HG03439 (cell line): ENCODE results near the gene OTOP3.
"Not testable (repeated sequence)": the region's sequence is repeated elsewhere in the genome, so short reads cannot be mapped to it uniquely, and the experiment has no call there.

Experiments
- ATAC-seq: cut with Tn5 transposase; IDR thresholded peaks from one replicate; pipeline ENCODE4 v1.9.1; 2021; ENCODE audit warnings: mild to moderate bottlenecking, moderate library complexity; ENCODE audit not compliant: unreplicated experiment

OTOP3 gene

DNA sequence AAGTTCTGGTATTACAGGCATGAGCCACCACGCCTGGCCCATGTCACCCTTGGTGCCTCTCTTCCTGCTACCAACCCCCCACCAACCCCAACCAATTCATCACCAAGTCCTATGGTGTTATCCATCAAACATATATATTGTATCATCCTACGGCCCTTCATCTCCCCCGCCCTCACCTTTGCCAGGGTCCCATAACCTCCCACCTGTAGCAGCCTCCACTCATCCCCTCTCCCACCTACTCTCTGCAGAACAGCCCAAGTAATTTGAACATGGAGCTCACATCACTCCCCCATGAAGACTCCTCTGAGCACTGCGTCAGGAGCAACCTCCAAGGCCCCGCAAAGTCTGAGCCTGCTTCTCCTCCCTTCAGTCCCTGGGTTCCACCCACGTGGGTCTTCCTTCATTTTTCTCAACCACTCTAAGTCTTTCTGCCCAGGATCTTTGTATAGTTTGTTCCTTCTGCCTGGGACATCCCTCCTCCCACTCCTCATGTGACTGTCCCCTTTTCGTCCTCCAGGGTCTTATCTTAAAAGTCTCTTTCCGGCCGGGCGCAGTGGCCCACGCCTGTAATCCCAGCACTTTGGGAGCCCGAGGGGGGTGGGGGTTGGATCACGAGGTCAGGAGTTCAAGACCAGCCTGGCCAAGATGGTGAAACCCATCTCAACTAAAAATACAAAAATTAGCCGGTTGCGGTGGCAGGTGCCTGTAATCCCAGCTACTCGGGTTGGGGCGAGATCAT is 43.9 kb downstream of the OTOP3 start:
- no peak for ATAC-seq

DNA sequence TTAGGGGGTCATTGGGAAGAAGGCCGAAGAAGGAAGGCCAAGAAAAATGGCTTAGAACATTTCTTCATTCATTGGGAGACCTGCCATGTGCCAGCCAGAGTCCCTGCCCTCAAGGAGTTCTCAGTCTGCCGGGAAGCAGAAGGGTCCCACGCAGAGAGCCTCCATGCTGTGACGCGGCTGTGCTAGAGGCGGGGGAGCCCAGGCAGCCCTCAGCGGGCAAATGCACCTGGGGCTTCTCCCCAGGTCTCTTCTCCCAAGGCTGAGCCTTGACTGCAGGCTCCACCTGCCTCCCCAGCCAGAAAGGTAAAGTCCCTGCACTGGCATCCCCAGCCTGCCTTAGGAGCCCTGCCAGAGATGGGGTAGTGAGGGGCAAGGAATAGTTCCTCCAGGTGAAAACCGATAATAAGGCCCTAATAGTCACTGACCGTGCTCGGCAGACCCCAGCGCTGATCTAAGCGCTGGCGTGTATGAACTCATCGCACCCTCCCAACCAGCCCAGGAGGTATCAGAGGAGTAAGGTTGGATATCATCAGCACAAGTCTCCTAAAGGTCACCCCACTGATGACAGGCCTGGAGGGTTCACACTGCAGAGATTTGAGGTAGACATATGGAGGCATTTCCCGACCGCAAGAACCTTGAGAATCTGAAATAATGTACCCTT is 45.8 kb downstream of the OTOP3 start:
- no peak for ATAC-seq

DNA sequence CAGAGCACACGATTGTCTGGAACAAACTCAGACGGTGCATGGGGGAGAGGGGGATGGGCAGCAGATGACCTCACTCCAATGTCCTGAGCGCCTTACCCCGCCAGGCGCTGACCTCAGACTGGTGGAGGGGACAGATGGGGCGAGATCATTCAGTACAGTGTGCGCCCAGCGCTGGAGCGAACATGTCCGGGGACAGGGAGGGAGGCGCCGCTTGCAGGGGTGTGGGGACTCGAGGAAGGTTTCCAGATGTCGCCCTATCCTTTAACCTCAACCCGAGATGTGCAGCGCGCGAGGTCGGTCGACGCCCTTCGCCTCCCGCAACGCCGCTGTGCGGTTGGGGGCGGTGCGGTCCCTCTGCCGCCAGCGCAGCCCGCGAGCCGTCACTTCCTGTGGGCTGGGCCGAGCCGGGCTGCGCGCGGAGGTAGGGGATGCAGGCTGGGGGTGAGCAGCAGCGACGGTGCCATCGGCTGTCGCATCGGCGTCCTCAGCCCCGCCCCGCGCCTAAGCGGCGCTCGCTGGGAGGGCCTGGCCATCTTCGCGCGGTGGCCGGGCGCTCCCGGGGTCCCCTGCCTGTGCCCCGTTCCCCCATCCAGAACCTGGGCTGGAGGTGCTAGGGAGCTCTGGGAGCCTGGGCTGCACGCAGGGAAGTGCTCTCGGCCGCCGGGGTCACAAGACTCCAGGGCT is 46.4 kb downstream of the OTOP3 start:
- no peak for ATAC-seq

DNA sequence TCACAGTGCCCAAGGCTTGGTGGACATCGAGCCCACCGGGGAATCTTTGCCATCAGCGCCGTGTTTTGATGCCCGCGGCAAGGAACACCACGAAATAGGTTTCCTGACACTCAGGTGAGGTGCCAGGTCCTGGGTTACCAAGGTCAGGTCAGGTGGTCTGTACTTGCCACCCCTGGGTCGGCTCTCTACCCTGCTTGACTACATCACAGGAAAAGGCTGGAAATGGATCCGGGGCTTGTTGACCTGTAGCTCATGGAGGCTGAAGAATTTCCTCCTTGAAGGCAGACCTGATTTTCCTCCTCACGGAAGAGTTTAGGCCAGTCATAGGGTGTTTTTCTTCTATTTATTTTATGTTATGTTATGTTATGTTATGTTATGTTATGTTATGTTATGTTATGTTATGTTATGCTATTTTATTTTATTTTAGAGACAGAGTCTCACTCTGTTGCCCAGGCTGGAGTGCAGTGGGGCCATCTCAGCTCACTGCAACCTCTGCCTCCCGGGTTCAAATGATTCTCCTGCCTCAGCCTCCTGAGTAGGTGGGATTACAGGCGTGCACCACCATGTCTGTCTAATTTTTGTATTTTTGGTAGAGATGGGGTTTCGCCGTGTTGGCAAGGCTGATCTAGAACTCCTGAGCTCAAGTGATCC is 47.1 kb downstream of the OTOP3 start:
- ATAC-seq: not testable (repeated sequence)

DNA sequence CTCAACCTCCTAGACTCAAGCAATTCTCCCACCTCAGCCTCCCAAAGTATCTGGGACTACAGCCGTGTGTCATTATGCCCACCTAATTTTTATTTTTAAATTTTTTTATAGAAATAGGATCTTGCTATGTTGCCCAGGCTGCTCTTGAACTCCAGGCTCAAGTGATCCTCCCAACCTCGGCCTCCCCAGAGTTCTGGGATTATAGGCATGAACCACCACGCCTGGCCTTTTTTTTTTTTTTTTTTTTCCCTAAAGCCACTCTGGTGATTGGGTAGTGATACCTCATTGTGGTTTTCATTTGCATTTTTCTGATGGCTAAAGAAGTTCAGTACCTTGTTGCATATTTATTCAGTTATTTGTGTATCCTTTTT is 50.5 kb downstream of the OTOP3 start:
- no peak for ATAC-seq

DNA sequence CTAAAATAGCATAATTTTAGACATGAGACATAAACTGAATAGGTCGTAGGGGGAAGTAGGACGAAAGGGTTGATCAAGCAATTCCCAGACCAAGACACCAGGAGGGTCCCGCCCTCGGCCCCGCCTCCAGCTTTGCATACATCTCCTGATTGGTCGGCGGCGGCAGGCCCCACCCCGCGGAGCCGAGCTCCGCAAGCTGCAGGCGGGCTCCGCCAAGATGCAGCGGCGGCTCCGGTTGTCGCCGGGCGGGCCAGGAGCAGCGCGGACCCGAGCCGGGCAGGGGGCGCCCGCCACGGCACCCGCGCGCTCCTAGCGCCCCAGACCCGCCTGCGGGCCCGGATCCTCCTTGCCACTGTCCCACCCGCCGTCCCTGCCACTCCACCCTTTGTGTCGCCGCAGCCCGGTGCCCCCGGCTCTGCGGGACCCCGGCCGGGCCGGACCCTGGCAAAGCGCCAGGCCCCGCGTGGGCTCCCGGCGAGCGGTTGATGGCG is 51.8 kb downstream of the OTOP3 start, which contains the start of gene CDR2L:
TSS of gene CDR2L (plus strand) at position 215 of the 491 bp plus-strand sequence. CDS start 412 bp downstream, outside the sequence.
- ATAC-seq: peak; percentile 82

DNA sequence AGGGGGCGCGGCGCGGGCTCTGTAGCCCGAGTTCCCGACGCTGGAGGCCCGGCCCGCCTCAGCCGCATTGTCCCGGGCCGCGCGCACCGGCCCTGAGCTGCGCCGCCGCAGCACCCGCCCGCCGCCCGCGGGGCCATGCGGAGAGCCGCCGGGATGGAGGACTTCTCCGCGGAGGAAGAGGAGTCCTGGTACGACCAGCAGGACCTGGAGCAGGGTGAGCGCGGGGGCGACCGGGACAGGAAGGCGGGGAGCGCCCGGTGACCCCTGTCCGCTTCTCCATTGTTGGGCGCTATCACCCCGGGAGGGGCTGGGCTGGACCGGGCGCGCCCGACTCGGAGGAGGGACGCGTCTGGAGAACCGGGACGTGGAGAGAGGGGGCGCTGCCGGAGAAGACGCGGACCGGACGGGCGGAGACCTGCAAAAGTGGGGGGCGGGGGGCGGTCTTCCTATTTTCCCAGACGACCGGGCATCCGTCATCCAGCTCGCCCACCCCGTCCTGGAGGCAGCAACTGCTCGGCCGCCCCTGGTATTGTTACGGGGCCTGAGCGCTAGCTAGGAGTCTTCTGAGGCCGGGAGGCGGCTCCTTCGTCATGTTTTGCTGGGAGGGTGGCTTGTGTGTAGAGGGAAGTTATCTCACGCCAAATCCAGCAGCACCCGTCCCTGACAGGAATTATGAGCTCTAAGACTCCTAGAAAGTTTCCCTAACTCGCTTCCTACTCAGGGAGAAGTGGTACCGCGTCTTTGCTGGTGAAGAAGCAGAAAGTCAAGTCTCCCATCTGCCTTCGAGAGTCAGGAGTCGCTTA is 52.4 kb downstream of the OTOP3 start:
- ATAC-seq: peak; percentile 39

DNA sequence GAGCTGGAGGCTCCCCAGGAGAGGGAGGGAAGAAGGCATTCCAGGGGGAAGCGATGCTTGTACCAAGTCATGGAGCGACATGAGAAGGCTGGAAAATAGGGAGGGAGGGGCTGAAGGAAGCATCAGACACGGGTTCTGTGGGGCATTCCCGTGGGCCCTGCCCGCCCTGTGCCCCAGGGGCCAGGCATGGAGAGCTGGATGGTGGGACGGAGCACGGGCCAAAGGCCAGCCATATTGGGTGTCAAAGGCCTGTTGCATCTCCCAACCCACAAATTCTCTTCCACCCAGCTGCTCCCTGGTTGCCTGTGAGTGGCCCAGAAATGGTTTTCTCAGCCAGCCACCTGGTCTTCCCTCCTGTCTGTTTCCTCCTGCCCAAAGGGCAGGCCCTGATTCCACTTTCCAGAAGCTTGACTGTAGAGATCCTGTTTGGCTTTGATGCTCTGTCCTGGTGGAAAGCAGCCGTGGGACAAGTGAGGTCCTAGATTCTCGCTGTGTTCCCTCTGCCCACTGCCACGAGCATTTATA is 54.9 kb downstream of the OTOP3 start:
- ATAC-seq: no peak

DNA sequence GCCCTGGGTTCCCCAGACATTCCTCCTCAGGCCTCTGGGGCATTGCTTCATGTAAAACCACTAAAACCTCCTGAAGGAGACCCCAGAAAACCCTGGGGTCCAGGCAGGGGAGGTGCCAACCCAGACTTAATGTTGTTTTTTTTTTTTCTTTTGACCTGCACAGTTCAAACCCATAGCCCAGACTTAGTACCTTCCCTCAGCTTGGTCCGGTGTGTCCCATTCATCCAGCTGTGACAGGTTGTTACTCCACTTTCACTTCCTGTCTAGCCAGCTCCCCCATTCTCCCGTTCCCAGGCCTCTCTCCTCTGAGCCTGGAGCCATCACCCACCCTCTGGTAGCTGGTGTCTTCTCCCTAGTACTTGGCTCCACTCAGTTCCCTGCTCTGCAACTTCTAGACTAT is 56.5 kb downstream of the OTOP3 start:
- no peak for ATAC-seq

DNA sequence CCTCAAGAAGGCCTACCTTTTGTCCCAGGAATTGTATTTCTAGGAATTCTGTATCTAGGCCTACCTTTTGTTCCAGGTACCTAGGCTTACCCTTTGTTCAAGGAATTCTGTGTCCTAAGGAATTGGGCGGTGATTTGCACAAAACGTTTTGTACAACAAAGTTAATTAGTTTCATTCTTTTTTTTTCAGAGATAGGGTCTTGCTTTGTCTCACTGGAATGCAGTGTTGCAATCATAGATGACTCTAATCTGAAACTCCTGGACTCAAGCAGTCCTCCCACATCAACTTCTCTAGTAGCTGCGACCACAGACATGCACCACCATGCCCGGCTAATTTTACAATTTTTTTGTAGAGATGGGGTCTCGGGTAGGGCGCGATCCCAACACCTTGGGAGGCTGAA is 58.7 kb downstream of the OTOP3 start:
- no peak for ATAC-seq

DNA sequence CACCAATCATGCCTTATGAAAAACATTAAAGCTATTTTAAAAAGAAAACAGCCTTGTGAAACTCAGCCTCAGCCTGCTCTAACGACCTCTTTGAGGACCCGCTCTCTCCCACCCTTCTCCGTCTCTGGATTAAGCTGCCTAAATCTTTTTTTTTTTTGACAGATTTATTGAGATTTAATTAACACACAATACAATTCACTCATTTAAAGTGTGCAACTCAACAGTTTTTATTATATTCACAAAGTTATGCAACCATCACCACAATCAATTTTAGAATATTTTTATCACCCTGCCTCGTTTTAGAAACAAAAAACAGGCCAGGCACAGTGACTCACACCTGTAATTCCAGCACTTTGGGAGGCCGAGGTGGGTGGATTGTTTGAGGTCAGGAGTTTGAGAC is 60.1 kb downstream of the OTOP3 start:
- no peak for ATAC-seq

DNA sequence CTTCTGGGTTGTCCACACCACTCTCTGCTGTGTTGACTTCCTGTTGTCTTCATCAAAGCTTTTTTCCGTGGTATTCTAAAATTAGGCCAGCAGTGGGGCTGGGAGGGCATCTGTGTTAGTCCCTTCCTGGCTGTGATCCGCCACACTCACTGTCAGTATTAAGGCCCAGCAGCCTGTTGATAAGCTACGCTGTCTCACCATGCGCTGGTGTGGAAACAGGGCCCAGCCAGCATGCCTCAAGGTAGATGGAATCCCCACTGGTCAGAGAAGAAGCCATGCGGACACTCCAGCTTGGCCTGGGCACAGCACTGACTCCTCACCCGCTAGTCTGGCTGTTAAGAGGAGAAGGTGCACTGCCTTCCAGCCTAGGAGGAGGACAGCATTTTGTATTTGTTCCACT is 63.1 kb downstream of the OTOP3 start:
- no peak for ATAC-seq

DNA sequence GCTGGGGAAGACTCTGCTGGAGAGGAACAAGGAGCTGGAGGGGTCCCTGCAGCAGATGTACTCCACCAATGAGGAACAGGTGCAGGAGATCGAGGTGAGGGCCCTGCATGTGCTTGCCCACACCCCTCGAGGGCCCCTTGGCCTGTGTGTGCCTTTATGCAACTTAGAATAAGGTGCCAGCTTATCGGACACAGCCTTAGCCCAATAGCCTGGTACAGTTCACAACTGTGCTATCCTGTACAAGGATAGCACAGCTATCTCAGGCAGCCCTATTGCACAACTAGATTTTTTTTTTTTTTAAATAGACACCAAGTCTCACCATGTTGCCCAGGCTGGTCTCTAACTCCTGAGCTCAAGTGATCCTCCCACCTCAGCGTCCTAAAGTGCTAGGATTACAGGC is 63.8 kb downstream of the OTOP3 start:
- no peak for ATAC-seq
